ENCODE data around the gene CLIP1. TPM values are rescaled to one million over a fixed set of nuclear protein-coding genes. Genes with fewer than 3 reads are reported as not detected.

Gene CLIP1
- total RNA-seq, 1 experiment from 2014 or later = 42.9 TPM

GRCh38 chr12:122303068-122303467, 119.4 kb downstream of the CLIP1 start:
- TF ChIP-seq JUND (IDR thresholded peaks at IDR 0.05) = no peak
- no peak overlapping the region for H3K27ac ChIP-seq (ENCODE audit: low read depth, low read length)
- no peaks in the 10 kb centered on the region for H3K9me3 ChIP-seq (ENCODE audit: control insufficient read depth in 1 of 2, insufficient read depth in 1 of 2, low read depth in 1 of 2, low read length in 2 of 2)
- no peaks in the 10 kb centered on the region for H3K9me2 ChIP-seq (ENCODE audit: insufficient read depth)
- no peaks in the 10 kb centered on the region for H4K20me1 ChIP-seq (ENCODE audit: insufficient read depth)
- intact Hi-C loops (cut with micrococcal nuclease) = no loop called here
- H3K27me3 ChIP-seq (ENCODE audit: insufficient read depth, low read length) = no peaks in the 10 kb centered on the region
- H3K79me2 ChIP-seq (ENCODE audit: insufficient read depth, low read length) = no peaks in the 10 kb centered on the region
- ChIA-PET CTCF (no interaction called here), POLR2A (no interaction called here), RAD21 (ENCODE audit: low non-redundant PET in 1 of 2, low total read pairs in 2 of 2, uncharacterized antibody in 2 of 2, unreplicated experiment in 2 of 2) (no interaction called here)
- H3K4me3 ChIP-seq (replicated peaks in 1 of 2; ENCODE audit: low read depth in 1 of 2, low read length in 2 of 2) = no peak overlapping the region
- H3K9ac ChIP-seq (ENCODE audit: low read length) = no peak overlapping the region
- ATAC-seq (no peak), DNase-seq (ENCODE audit: low read depth, low spot score) (no peak)
- BruUV-seq (replicated peaks) = no TSS peak
- H2AFZ ChIP-seq (ENCODE audit: low read depth, low read length, poor library complexity, severe bottlenecking) = no peak overlapping the region
- H3K4me1 ChIP-seq (ENCODE audit: control insufficient read depth in 1 of 2, insufficient read depth in 2 of 2, low read length in 2 of 2) = no peaks in the 10 kb centered on the region
- 0 out of 4 replicates have a peak, but pooled peaks cover 0 to 2% of the 10 kb centered on the region in 2 experiments for H3K36me3 ChIP-seq (ENCODE audit: control insufficient read depth in 1 of 2, insufficient read depth in 2 of 2, low read length in 2 of 2)
- H3K4me2 ChIP-seq (ENCODE audit: low read length) = no peak overlapping the region

DNA sequence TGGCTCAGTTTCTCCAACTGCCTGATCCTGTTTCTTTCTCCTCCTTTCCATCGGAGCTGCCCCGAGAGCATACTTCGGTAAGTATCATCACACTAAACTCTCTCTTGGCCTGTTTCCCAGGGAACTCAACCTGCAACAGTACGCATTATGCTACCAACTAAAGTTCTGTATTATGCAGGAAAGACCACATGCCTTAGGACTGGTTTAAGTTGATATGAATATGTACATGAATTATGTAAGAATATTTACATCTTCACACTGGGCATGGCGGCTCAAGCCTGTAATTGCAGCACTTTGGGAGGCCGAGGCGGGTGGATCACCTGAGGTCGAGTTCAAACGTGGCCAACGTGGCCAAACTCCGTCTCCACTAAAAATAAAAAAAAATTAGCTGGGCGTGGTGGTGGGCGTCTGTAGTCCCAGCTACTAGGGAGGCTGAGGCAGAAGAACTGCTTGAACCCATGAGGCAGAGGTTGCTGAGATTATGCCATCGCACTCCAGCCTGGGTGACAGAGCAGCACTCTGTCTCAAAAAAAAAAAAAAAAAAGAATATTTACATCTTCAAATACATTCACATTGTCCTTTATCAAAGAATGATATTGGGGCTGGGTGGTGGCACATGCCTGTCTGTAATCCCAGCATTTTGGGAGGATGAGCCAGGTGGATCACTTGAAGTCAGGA, 124.3 kb downstream of the CLIP1 start:
- Histone ChIP-seq H4K20me1 (ENCODE audit: insufficient read depth) (no peaks in the 10 kb centered on the region), H3K36me3 (ENCODE audit: control insufficient read depth in 1 of 2, insufficient read depth in 2 of 2, low read length in 2 of 2) (0 out of 4 replicates have a peak, but pooled peaks cover 0 to 2% of the 10 kb centered on the region in 2 experiments), H3K9ac (ENCODE audit: low read length) (no peak overlapping the region), H3K27me3 (ENCODE audit: insufficient read depth, low read length) (no peaks in the 10 kb centered on the region), H3K9me2 (ENCODE audit: insufficient read depth) (no peaks in the 10 kb centered on the region), H3K9me3 (ENCODE audit: control insufficient read depth in 1 of 2, insufficient read depth in 1 of 2, low read depth in 1 of 2, low read length in 2 of 2) (no peaks in the 10 kb centered on the region), H3K27ac (ENCODE audit: low read depth, low read length) (no peak overlapping the region), H3K4me2 (ENCODE audit: low read length) (no peak overlapping the region), H3K4me1 (ENCODE audit: control insufficient read depth in 1 of 2, insufficient read depth in 2 of 2, low read length in 2 of 2) (no peaks in the 10 kb centered on the region), H3K79me2 (ENCODE audit: insufficient read depth, low read length) (no peaks in the 10 kb centered on the region), H2AFZ (ENCODE audit: low read depth, low read length, poor library complexity, severe bottlenecking) (no peak overlapping the region), H3K4me3 (replicated peaks in 1 of 2; ENCODE audit: low read depth in 1 of 2, low read length in 2 of 2) (no peak overlapping the region)
- ATAC-seq (no peak), DNase-seq (ENCODE audit: low read depth, low spot score) (no peak)
- intact Hi-C loops (cut with micrococcal nuclease) = no loop called here
- CTCF ChIA-PET = no interaction called here
- RAD21 ChIA-PET (ENCODE audit: low non-redundant PET in 1 of 2, low total read pairs in 2 of 2, uncharacterized antibody in 2 of 2, unreplicated experiment in 2 of 2) = no interaction called here
- POLR2A ChIA-PET = no interaction called here
- BruUV-seq (replicated peaks) = no TSS peak
- TF ChIP-seq SRF (IDR thresholded peaks at IDR 0.05; ENCODE audit: low read depth) (no peak), CBX3 (IDR thresholded peaks at IDR 0.05; ENCODE audit: low read depth) (no peak), ZNF274 (IDR thresholded peaks at IDR 0.05; ENCODE audit: low read depth, low read length) (no peak), REST (IDR thresholded peaks at IDR 0.05; ENCODE audit: low read depth) (no peak), EZH2 (IDR thresholded peaks at IDR 0.05) (no peak), ATF3 (IDR thresholded peaks at IDR 0.05) (no peak), EZH2phosphoT487 (IDR thresholded peaks at IDR 0.05; ENCODE audit: borderline replicate concordance) (no peak), TCF7L2 (IDR thresholded peaks at IDR 0.05; ENCODE audit: borderline replicate concordance, extremely low read depth, insufficient read depth, insufficient read length) (no peak), RAD21 (IDR thresholded peaks at IDR 0.05; ENCODE audit: low read depth) (no peak), JUND (IDR thresholded peaks at IDR 0.05) (no peak), CEBPB (IDR thresholded peaks at IDR 0.05; ENCODE audit: low read depth) (no peak), YY1 (IDR thresholded peaks at IDR 0.05; ENCODE audit: extremely low read depth, insufficient replicate concordance, low read depth, low read length) (no peak), SP1 (IDR thresholded peaks at IDR 0.05; ENCODE audit: low read depth) (no peak)

All from HCT116 (cell line).